ENCODE results near the gene TRAF2.

TRAF2 gene

GRCh38 chr9:136973618-136974617 lies 87.6 kb downstream of the TRAF2 start:
- WGBS, 2 experiments: 91 to 94% methylated on average over 29 of the region's 29 CpGs
- peaks cover 14% of the 10 kb centered on the region for H3K27me3 ChIP-seq (ENCODE audit: control insufficient read depth, insufficient read depth, low read length, poor library complexity, severe bottlenecking)
- no peak overlapping the region for H3K27ac ChIP-seq (ENCODE audit: insufficient read depth, low read depth, low read length, poor library complexity, severe bottlenecking)

GRCh38 chr9:136974817-136975535 lies 88.7 kb downstream of the TRAF2 start:
- Histone ChIP-seq H3K9me3 (ENCODE audit: control insufficient read depth, low read length) (no peaks in the 10 kb centered on the region), H3K27ac (ENCODE audit: insufficient read depth, low read depth, low read length, poor library complexity, severe bottlenecking) (no peak overlapping the region), H3K36me3 (ENCODE audit: control insufficient read depth, insufficient read depth, low read length) (no peaks in the 10 kb centered on the region), H3K27me3 (ENCODE audit: control insufficient read depth, insufficient read depth, low read length, poor library complexity, severe bottlenecking) (peaks cover 14% of the 10 kb centered on the region), H3K4me3 (ENCODE audit: insufficient read depth, low read depth, low read length) (no peak overlapping the region), H3K4me1 (ENCODE audit: control insufficient read depth, insufficient read depth, low read length) (peaks cover 3% of the 10 kb centered on the region)
- WGBS, 2 experiments: 88% methylated on average over 15 of the region's 15 CpGs

More at GRCh38 chr9:136973618-136974617, 87.6 kb downstream of the TRAF2 start:
- Histone ChIP-seq H3K4me3 (ENCODE audit: insufficient read depth, low read depth, low read length) (no peak overlapping the region), H3K4me1 (ENCODE audit: control insufficient read depth, insufficient read depth, low read length) (peaks cover 3% of the 10 kb centered on the region), H3K36me3 (ENCODE audit: control insufficient read depth, insufficient read depth, low read length) (no peaks in the 10 kb centered on the region), H3K9me3 (ENCODE audit: control insufficient read depth, low read length) (no peaks in the 10 kb centered on the region)

GRCh38 chr9:136975644-136976043 lies 89.3 kb downstream of the TRAF2 start:
- Histone ChIP-seq H3K4me1 (ENCODE audit: control insufficient read depth, insufficient read depth, low read length) (peaks cover 3% of the 10 kb centered on the region), H3K27me3 (ENCODE audit: control insufficient read depth, insufficient read depth, low read length, poor library complexity, severe bottlenecking) (peaks cover 14% of the 10 kb centered on the region), H3K4me3 (ENCODE audit: insufficient read depth, low read depth, low read length) (no peak overlapping the region), H3K36me3 (ENCODE audit: control insufficient read depth, insufficient read depth, low read length) (no peaks in the 10 kb centered on the region), H3K27ac (ENCODE audit: insufficient read depth, low read depth, low read length, poor library complexity, severe bottlenecking) (no peak overlapping the region), H3K9me3 (ENCODE audit: control insufficient read depth, low read length) (no peaks in the 10 kb centered on the region)
- WGBS, 2 experiments: 84 to 86% methylated on average over 14 of the region's 14 CpGs
